OCI-LY7 (cell line): ENCODE data around the gene RARS2. TPM values are rescaled to one million over a fixed set of nuclear protein-coding genes. Genes with fewer than 3 reads are reported as not detected.

ENCODE experiments used
- BruUV-seq: library from RNA; stranded (reverse); fragments of 400-500 nt; replicated peaks from 2 replicates; lab custom pipeline; 2021; lab: Mats Ljungman, UMichigan
- CTCF ChIA-PET: fragments of 300-600 bp; sonication (Branson Sonifier 250); formaldehyde crosslinking; loops from one replicate; lab custom pipeline; 2022; ENCODE audit warnings: antibody characterized with exemption; ENCODE audit not compliant: unreplicated experiment; lab: Charles Lee
- POLR2A ChIA-PET: fragments of 300-600 bp; sonication (Branson Sonifier 250); formaldehyde crosslinking; loops from one replicate; lab custom pipeline; 2022; ENCODE audit warnings: antibody characterized with exemption; lab: Charles Lee
- DNase-seq: peaks from one replicate; pipeline ENCODE4 v3.0.0-alpha.2; 2015; ENCODE audit warnings: low spot score
- H2AFZ ChIP-seq: fragments of 200-600 bp; sonication (generic), shearing (Covaris generic); 2 replicates; pipeline ENCODE4 v1.6.1; 2014; ENCODE audit warnings: mild to moderate bottlenecking, antibody characterized with exemption, low read length, moderate library complexity
- H3K27ac ChIP-seq: fragments of 200-600 bp; sonication (generic); 2 replicates; pipeline ENCODE4 v1.5.1; 2014; ENCODE audit warnings: mixed run types, low read depth, mild to moderate bottlenecking, moderate library complexity, low read length, inconsistent platforms; ENCODE audit not compliant: poor library complexity, severe bottlenecking
- H3K36me3 ChIP-seq: fragments of 200-600 bp; sonication (generic); 2 replicates; pipeline ENCODE4 v1.6.1; 2014; ENCODE audit warnings: mild to moderate bottlenecking, antibody characterized with exemption, low read length, moderate library complexity, mixed read lengths; ENCODE audit not compliant: insufficient read depth
- H3K4me1 ChIP-seq: fragments of 200-600 bp; sonication (generic); 2 replicates; pipeline ENCODE4 v1.5.1; 2014; ENCODE audit warnings: mild to moderate bottlenecking, low read length; ENCODE audit not compliant: insufficient read depth, poor library complexity, severe bottlenecking
- H3K4me2 ChIP-seq: fragments of 200-600 bp; sonication (generic); 2 replicates; pipeline ENCODE4 v1.6.1; 2014; ENCODE audit warnings: mild to moderate bottlenecking, low read length
- H3K4me3 ChIP-seq: fragments of 200-600 bp; sonication (generic); 2 replicates; pipeline ENCODE4 v1.5.1; 2014; ENCODE audit warnings: mild to moderate bottlenecking, low read depth, low read length; ENCODE audit not compliant: poor library complexity, severe bottlenecking
- H3K79me2 ChIP-seq: fragments of 200-600 bp; sonication (generic); 2 replicates; pipeline ENCODE4 v1.6.1; 2016; ENCODE audit warnings: low read depth, mild to moderate bottlenecking, low read length, moderate library complexity, mixed read lengths; ENCODE audit not compliant: insufficient read depth
- H3K9me2 ChIP-seq: fragments of 200-600 bp; sonication (generic); 2 replicates; pipeline ENCODE4 v1.6.1; 2016; ENCODE audit warnings: mild to moderate bottlenecking, low read length, mixed read lengths; ENCODE audit not compliant: insufficient read depth
- H3K9me3 ChIP-seq: fragments of 200-600 bp; sonication (generic); 2 replicates; pipeline ENCODE4 v1.6.1; 2014; ENCODE audit warnings: mild to moderate bottlenecking, mixed run types, low read length, mixed read lengths
- H4K20me1 ChIP-seq: fragments of 200-600 bp; sonication (generic); 2 replicates; pipeline ENCODE4 v1.6.1; 2014; ENCODE audit warnings: mild to moderate bottlenecking, antibody characterized with exemption, low read length, moderate library complexity, mixed read lengths; ENCODE audit not compliant: insufficient read depth
- CTCF ChIP-seq: fragments of 200-600 bp; sonication (generic); conservative IDR thresholded peaks from 2 replicates; pipeline ENCODE4 v1.5.1; 2014; ENCODE audit warnings: mild to moderate bottlenecking, antibody characterized with exemption, low read length, moderate library complexity, mixed read lengths
- EZH2phosphoT487 ChIP-seq: fragments of 200-600 bp; sonication (generic); IDR thresholded peaks from 2 replicates; pipeline ENCODE4 v1.6.1; 2018; ENCODE audit warnings: low read depth, borderline replicate concordance, mild to moderate bottlenecking, mixed run types, antibody characterized with exemption, low read length, moderate library complexity, mixed read lengths
- intact Hi-C: fragments of 100-400 bp; cut with micrococcal nuclease; formaldehyde crosslinking; loops from one replicate; pipeline ENCODE4 v1.10.0; 2022; ENCODE audit not compliant: unreplicated experiment
- total RNA-seq, 2 experiments: library from RNA; depleted of rRNA in 1 of 2; stranded (reverse); fragments of >200 nt in 1 of 2; shearing (Covaris generic) in 1 of 2; gene quantifications; 2 replicates each; pipeline ENCODE4 v1.2.3, GENCODE V29; 2014 to 2022

Gene RARS2
- total RNA-seq, 2 experiments from 2014 or later: 21.4 to 36.0 TPM

DNA sequence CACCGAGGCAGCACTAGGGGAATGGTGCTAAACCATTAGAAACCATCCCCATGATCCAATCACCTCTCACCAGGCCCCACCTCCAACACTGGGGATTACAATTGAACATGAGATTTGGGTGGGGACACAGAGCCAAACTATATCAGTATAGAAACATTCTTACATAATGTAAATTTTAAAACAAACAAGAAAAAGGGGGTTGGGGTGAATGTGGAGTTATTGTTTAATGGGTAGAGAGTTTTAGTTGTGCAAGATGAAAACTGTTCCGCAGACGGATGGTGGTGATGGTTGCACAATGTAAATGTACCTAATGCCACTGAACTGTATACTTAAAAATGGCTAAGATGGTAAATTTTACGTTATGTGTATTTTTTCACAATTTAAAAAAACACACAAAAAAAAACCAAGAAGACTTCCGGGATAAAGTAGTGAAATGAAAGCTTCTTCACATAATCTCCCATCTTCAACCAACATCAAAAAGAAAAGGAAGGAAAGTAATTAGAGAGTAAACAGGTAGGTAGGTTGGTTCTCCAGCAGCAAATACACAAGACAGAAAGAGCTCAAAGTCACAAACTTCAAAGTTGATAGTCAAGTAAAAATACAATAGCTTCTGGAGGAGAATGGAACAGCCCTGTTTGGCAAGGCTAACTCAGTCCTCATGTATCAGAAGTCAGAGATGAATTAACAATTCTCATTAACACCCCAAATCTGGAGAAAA is 16.3 kb downstream of the RARS2 start:
- DNase-seq: no peak
- intact Hi-C loops: no loop called here
- Histone ChIP-seq H3K79me2 (peaks cover 71% of the 10 kb centered on the region; the same call in 1 of the 2 replicates), H3K4me1 (peaks cover 12% of the 10 kb centered on the region), H3K9me2 (no peaks in the 10 kb centered on the region), H2AFZ (no peak overlapping the region), H3K4me3 (no peak overlapping the region), H3K9me3 (0 out of 2 replicates have a peak, but pooled peaks cover 3% of the 10 kb centered on the region), H3K36me3 (peaks cover 62% of the 10 kb centered on the region), H3K27ac (no peak overlapping the region), H3K4me2 (no peak overlapping the region), H4K20me1 (no peaks in the 10 kb centered on the region)
- TF ChIP-seq CTCF (no peak), EZH2phosphoT487 (no peak)
- no TSS peak for BruUV-seq
- ChIA-PET POLR2A (interaction anchor here (0.6 to 1.5 kb wide), 6 partner anchors 10 to 507 kb away, joined by 3 to 5 read pairs (median 4); no protein-coding TSS in a partner anchor), CTCF (no interaction called here)

- BruUV-seq: no TSS peak
- no peak for TF ChIP-seq CTCF
- TF ChIP-seq EZH2phosphoT487: no peak
- Histone ChIP-seq H3K9me3 (0 out of 2 replicates have a peak, but pooled peaks cover 3% of the 10 kb centered on the region), H3K4me1 (peaks cover 12% of the 10 kb centered on the region), H2AFZ (no peak overlapping the region), H3K27ac (no peak overlapping the region), H4K20me1 (no peaks in the 10 kb centered on the region), H3K36me3 (peaks cover 60% of the 10 kb centered on the region), H3K4me2 (no peak overlapping the region), H3K9me2 (no peaks in the 10 kb centered on the region), H3K79me2 (peaks cover 65% of the 10 kb centered on the region; the same call in 1 of the 2 replicates), H3K4me3 (no peak overlapping the region)
- no peak for DNase-seq
- ChIA-PET CTCF (no interaction called here), POLR2A (interaction anchor here (1.3 to 1.5 kb wide), 2 partner anchors 9 to 34 kb away, joined by 3 to 5 read pairs; no protein-coding TSS in a partner anchor)
- intact Hi-C loops: no loop called here
Measured at GRCh38 chr6:87572883-87573282, 16.9 kb downstream of the RARS2 start.

- Histone ChIP-seq H3K36me3 (peaks cover 57% of the 10 kb centered on the region), H3K9me2 (no peaks in the 10 kb centered on the region), H3K27ac (no peak overlapping the region), H3K9me3 (0 out of 2 replicates have a peak, but pooled peaks cover 3% of the 10 kb centered on the region), H3K4me2 (no peak overlapping the region), H3K4me3 (no peak overlapping the region), H4K20me1 (no peaks in the 10 kb centered on the region), H2AFZ (no peak overlapping the region), H3K4me1 (peaks cover 12% of the 10 kb centered on the region), H3K79me2 (peaks cover 57% of the 10 kb centered on the region; the same call in 1 of the 2 replicates)
- TF ChIP-seq EZH2phosphoT487: no peak
- TF ChIP-seq CTCF: no peak
- intact Hi-C loops: no loop called here
- BruUV-seq: no TSS peak
- CTCF ChIA-PET: no interaction called here
- DNase-seq: no peak
- POLR2A ChIA-PET: interaction anchor here (0.6 to 1.5 kb wide), 6 partner anchors 9 to 374 kb away, joined by 3 to 5 read pairs (median 4); no protein-coding TSS in a partner anchor
Measured at GRCh38 chr6:87572021-87572420, 17.8 kb downstream of the RARS2 start.
